Suppressor macrophage treated with lipopolysaccharide for 1 hour (primary cell): ENCODE data around the gene BAHCC1.
"Not testable (repeated sequence)": the region's sequence is repeated elsewhere in the genome, so short reads cannot be mapped to it uniquely, and the experiment has no call there.

Experiments used
- DNase-seq, 3 donors: peaks; one replicate each; pipeline ENCODE4 v3.0.0-alpha.2; 2020 to 2022

Gene BAHCC1

GRCh38 chr17:81394921-81395599, at the start of gene BAHCC1:
TSS of gene BAHCC1 (plus strand) at chr17:81395457. CDS start at chr17:81399740, 4,283 bp downstream.
- peak; percentile 100 for DNase-seq

- DNase-seq, result peak; percentile 97 to 99 (median 98)
Measured at GRCh38 chr17:81346090-81346907, 49.0 kb upstream of the BAHCC1 start.

GRCh38 chr17:81346908-81347349, 48.3 kb upstream of the BAHCC1 start:
- no peak for DNase-seq

- no peak for DNase-seq
Measured at GRCh38 chr17:81347437-81347836, 47.8 kb upstream of the BAHCC1 start.

GRCh38 chr17:81348097-81349055, 46.9 kb upstream of the BAHCC1 start:
- no peak for DNase-seq

GRCh38 chr17:81349397-81350319, 45.6 kb upstream of the BAHCC1 start:
- DNase-seq, result peak in 1 of 3 donors; percentile 41

- no peak for DNase-seq
Measured at GRCh38 chr17:81350320-81350890, 44.9 kb upstream of the BAHCC1 start.

GRCh38 chr17:81351329-81352052, 43.8 kb upstream of the BAHCC1 start:
- DNase-seq, result not testable (repeated sequence)

- DNase-seq, result not testable (repeated sequence)
Measured at GRCh38 chr17:81352056-81352455, 43.2 kb upstream of the BAHCC1 start.

- DNase-seq, result no peak
Measured at GRCh38 chr17:81354252-81354953, 40.9 kb upstream of the BAHCC1 start.

GRCh38 chr17:81354954-81355347, 40.3 kb upstream of the BAHCC1 start:
- DNase-seq, result peak; percentile 66 to 76 (median 67)

GRCh38 chr17:81359218-81359617, 36.0 kb upstream of the BAHCC1 start:
- no peak for DNase-seq

- peak; percentile 57 to 75 (median 69) for DNase-seq
Measured at GRCh38 chr17:81362001-81362400, 33.3 kb upstream of the BAHCC1 start.

- no peak for DNase-seq
Measured at GRCh38 chr17:81364278-81365147, 30.7 kb upstream of the BAHCC1 start.

GRCh38 chr17:81365148-81365600, 30.1 kb upstream of the BAHCC1 start:
- peak; percentile 75 to 82 (median 79) for DNase-seq

- DNase-seq, result peak; percentile 57 to 62 (median 58)
Measured at GRCh38 chr17:81365601-81366585, 29.4 kb upstream of the BAHCC1 start.

GRCh38 chr17:81366648-81367047, 28.6 kb upstream of the BAHCC1 start:
- no peak for DNase-seq
